Endometrial microvascular endothelial cells (primary cell): Measurements from ENCODE around the gene DNAL1. TPM values are rescaled to one million over a fixed set of nuclear protein-coding genes. Genes with fewer than 3 reads are reported as not detected.
"Not testable (repeated sequence)": the region's sequence is repeated elsewhere in the genome, so short reads cannot be mapped to it uniquely, and the experiment has no call there.

Source experiments
- in situ Hi-C: cut with HindIII; loops from 2 replicates; pipeline ENCODE4 v1.10.0; 2017; ENCODE audit warnings: low sequenced_read_pairs, low pct_unique_long_range_greater_than_20kb; ENCODE audit errors: inconsistent ontology term
- total RNA-seq: library from RNA; depleted of rRNA; stranded (reverse); fragments of >200 nt; gene quantifications from one replicate; pipeline ENCODE4 v1.2.3, GENCODE V29; 2015; ENCODE audit errors: inconsistent ontology term

DNAL1 gene
- total RNA-seq, 1 donor from 2014 or later: 3.4 TPM

- in situ Hi-C loops: no loop called here
These were observed 10.6 kb upstream of the DNAL1 start for GRCh38 chr14:73634011-73634833.

GRCh38 chr14:73636355-73636754 lies 8.4 kb upstream of the DNAL1 start:
- in situ Hi-C loops: not testable (repeated sequence)

GRCh38 chr14:73637830-73638229 lies 7.0 kb upstream of the DNAL1 start:
- in situ Hi-C loops: no loop called here

- in situ Hi-C loops: no loop called here
These were observed 3.9 kb upstream of the DNAL1 start for GRCh38 chr14:73640796-73641365.

GRCh38 chr14:73645248-73645610 lies 443 bp downstream of the DNAL1 start:
- in situ Hi-C loops: no loop called here

GRCh38 chr14:73651005-73651404 lies 6.2 kb downstream of the DNAL1 start:
- in situ Hi-C loops: no loop called here

- in situ Hi-C loops: no loop called here
These were observed 11.1 kb downstream of the DNAL1 start for GRCh38 chr14:73655851-73656250.

- in situ Hi-C loops: not testable (repeated sequence)
These were observed 14.4 kb downstream of the DNAL1 start for GRCh38 chr14:73659202-73659601.

- in situ Hi-C loops: no loop called here
These were observed 15.7 kb downstream of the DNAL1 start for GRCh38 chr14:73660511-73660910.

GRCh38 chr14:73661872-73662271 lies 17.1 kb downstream of the DNAL1 start:
- in situ Hi-C loops: no loop called here

- in situ Hi-C loops: no loop called here
These were observed 17.7 kb downstream of the DNAL1 start for GRCh38 chr14:73662487-73662943.

GRCh38 chr14:73663548-73664212 lies 18.9 kb downstream of the DNAL1 start:
- in situ Hi-C loops: no loop called here

GRCh38 chr14:73665130-73665529 lies 20.3 kb downstream of the DNAL1 start:
- in situ Hi-C loops: no loop called here

- in situ Hi-C loops: no loop called here
These were observed 21.8 kb downstream of the DNAL1 start for GRCh38 chr14:73666583-73666982.

- in situ Hi-C loops: no loop called here
These were observed 23.1 kb downstream of the DNAL1 start for GRCh38 chr14:73667854-73668253.

- in situ Hi-C loops: no loop called here
These were observed 30.2 kb downstream of the DNAL1 start for GRCh38 chr14:73674986-73675385.

GRCh38 chr14:73678698-73679097 lies 33.9 kb downstream of the DNAL1 start:
- in situ Hi-C loops: no loop called here

- in situ Hi-C loops: no loop called here
These were observed 36.0 kb downstream of the DNAL1 start for GRCh38 chr14:73680821-73681220.

GRCh38 chr14:73684627-73685026 lies 39.8 kb downstream of the DNAL1 start:
- in situ Hi-C loops: no loop called here

GRCh38 chr14:73685328-73685727 lies 40.5 kb downstream of the DNAL1 start:
- in situ Hi-C loops: no loop called here
